ENCODE data around the gene NUF2. TPM values are rescaled to one million over a fixed set of nuclear protein-coding genes. Genes with fewer than 3 reads are reported as not detected.

The NUF2 gene
- total RNA-seq, 2 donors from 2014 or later = 1.3 to 4.4 TPM

GRCh38 chr1:163387146-163387545 lies 65.4 kb downstream of the NUF2 start:
- DNase-seq (no peak), ATAC-seq (no peak)
- intact Hi-C loops (cut with DNase I, micrococcal nuclease) = no loop called here

- DNase-seq = no peak
- no peak for ATAC-seq
- intact Hi-C loops (cut with DNase I, micrococcal nuclease) = no loop called here
These were observed 67.2 kb downstream of the NUF2 start for GRCh38 chr1:163388970-163389369.

GRCh38 chr1:163395790-163396189 lies 74.0 kb downstream of the NUF2 start:
- intact Hi-C loops (cut with DNase I, micrococcal nuclease) = no loop called here
- ATAC-seq (no peak), DNase-seq (no peak)

GRCh38 chr1:163397451-163398200 lies 75.9 kb downstream of the NUF2 start:
- intact Hi-C loops (cut with DNase I, micrococcal nuclease) = no loop called here
- DNase-seq (no peak), ATAC-seq (no peak)

GRCh38 chr1:163399001-163399400 lies 77.2 kb downstream of the NUF2 start:
- intact Hi-C loops (cut with DNase I, micrococcal nuclease) = no loop called here
- ATAC-seq (no peak), DNase-seq (no peak)

GRCh38 chr1:163399976-163400601 lies 78.3 kb downstream of the NUF2 start:
- DNase-seq (no peak), ATAC-seq (no peak)
- intact Hi-C loops (cut with DNase I, micrococcal nuclease) = no loop called here

GRCh38 chr1:163401211-163401610 lies 79.5 kb downstream of the NUF2 start:
- ATAC-seq (no peak), DNase-seq (no peak)
- intact Hi-C loops (cut with DNase I, micrococcal nuclease) = no loop called here

Other genes with a start within 250 kb of the NUF2 start
- gene RGS5, start 119.0 kb upstream of the NUF2 start, total RNA-seq = 10 to 100 TPM; 32.3 to 48.9 TPM

Data from left colon (tissue), 2 donors.